ENCODE measurements around the gene PDGFRA. TPM values are rescaled to one million over a fixed set of nuclear protein-coding genes. Genes with fewer than 3 reads are reported as not detected.

PDGFRA gene
- 10 to 100 TPM in 1 of 2 donors, 1 to 10 TPM in 1; 5.8 to 82.2 TPM for total RNA-seq

GRCh38 chr4:54228961-54229501, at the start of gene PDGFRA:
Gene PDGFRA (plus strand): TSS chr4:54229293. CDS start chr4:54258769, 29,476 bp downstream.
- Histone ChIP-seq H3K27me3 (replicated peaks; ENCODE audit: insufficient read depth) (peaks cover 20% of the 10 kb centered on the region), H3K36me3 (no peaks in the 10 kb centered on the region), H3K27ac (peak within 1 kb of the TSS; percentile 9 to 39), H3K4me3 (peak within 1 kb of the TSS; percentile 17 to 30), H3K4me1 (replicated peaks) (peaks cover 3% of the 10 kb centered on the region), H3K9me3 (no peaks in the 10 kb centered on the region)
- intact Hi-C loops (cut with DNase I): loop anchor here (10.0 kb wide), 2 partner anchors 524 to 744 kb away; no protein-coding TSS in a partner anchor
- whole genome bisulfite sequencing: 39% methylated on average over 15 of the region's 15 CpGs
- TF ChIP-seq POLR2AphosphoS5 (IDR thresholded peaks at IDR 0.05) (no peak), POLR2A (IDR thresholded peaks at IDR 0.05) (no peak)
- TF ChIP-seq, protein P1, sequence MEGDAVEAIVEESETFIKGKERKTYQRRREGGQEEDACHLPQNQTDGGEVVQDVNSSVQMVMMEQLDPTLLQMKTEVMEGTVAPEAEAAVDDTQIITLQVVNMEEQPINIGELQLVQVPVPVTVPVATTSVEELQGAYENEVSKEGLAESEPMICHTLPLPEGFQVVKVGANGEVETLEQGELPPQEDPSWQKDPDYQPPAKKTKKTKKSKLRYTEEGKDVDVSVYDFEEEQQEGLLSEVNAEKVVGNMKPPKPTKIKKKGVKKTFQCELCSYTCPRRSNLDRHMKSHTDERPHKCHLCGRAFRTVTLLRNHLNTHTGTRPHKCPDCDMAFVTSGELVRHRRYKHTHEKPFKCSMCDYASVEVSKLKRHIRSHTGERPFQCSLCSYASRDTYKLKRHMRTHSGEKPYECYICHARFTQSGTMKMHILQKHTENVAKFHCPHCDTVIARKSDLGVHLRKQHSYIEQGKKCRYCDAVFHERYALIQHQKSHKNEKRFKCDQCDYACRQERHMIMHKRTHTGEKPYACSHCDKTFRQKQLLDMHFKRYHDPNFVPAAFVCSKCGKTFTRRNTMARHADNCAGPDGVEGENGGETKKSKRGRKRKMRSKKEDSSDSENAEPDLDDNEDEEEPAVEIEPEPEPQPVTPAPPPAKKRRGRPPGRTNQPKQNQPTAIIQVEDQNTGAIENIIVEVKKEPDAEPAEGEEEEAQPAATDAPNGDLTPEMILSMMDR (IDR thresholded peaks at IDR 0.05): no peak
- no peak for DNase-seq (ENCODE audit: low spot score)

GRCh38 chr4:54184581-54184980, 44.5 kb upstream of the PDGFRA start:
- Histone ChIP-seq H3K4me3 (no peak overlapping the region), H3K27ac (no peak overlapping the region), H3K9me3 (no peaks in the 10 kb centered on the region), H3K36me3 (no peaks in the 10 kb centered on the region), H3K4me1 (replicated peaks) (no peaks in the 10 kb centered on the region), H3K27me3 (replicated peaks; ENCODE audit: insufficient read depth) (no peaks in the 10 kb centered on the region)
- TF ChIP-seq, protein P1 (IDR thresholded peaks at IDR 0.05): no peak
- TF ChIP-seq POLR2A (IDR thresholded peaks at IDR 0.05) (no peak), POLR2AphosphoS5 (IDR thresholded peaks at IDR 0.05) (no peak)
- no peak for DNase-seq (ENCODE audit: low spot score)
- intact Hi-C loops (cut with DNase I): no loop called here
- 45% methylated on average over 3 of the region's 3 CpGs for WGBS

DNA sequence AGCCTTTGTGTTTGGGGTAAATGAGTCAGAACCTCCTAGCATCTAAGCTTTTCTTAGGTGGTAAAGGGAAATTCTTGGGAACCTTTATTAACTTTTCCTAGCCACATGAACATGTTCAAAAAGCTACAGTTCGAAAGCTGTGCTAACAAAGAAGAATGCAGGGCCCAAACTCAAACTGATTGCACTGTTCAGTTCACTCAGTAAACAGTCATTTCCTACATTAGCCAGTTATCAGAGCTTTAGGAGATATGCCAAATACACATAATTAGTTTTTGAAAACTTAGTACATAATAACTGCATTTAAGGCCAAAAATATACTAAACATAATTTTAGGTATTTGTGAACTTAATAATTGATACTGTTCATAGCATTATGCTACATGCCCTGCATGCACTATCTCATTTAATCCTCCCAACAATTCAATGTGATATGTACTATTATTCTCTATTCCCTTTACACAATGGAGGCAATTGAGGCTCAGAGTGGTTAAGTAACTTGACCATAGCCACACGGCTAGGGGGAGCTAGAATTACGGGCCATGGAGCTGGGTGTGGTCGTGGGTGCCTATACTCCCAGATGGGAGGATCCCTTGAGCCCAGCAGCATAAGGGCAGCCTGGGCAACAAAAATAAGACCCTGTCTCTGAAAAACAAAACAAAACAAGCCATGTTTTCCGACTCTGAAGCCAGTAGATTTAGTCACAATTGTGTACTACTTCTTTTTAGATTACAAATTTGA, 43.9 kb upstream of the PDGFRA start:
- Histone ChIP-seq H3K27ac (no peak overlapping the region), H3K9me3 (no peaks in the 10 kb centered on the region), H3K36me3 (no peaks in the 10 kb centered on the region), H3K27me3 (replicated peaks; ENCODE audit: insufficient read depth) (no peaks in the 10 kb centered on the region), H3K4me1 (replicated peaks) (no peaks in the 10 kb centered on the region), H3K4me3 (no peak overlapping the region)
- DNase-seq (ENCODE audit: low spot score): no peak
- TF ChIP-seq POLR2AphosphoS5 (IDR thresholded peaks at IDR 0.05): no peak
- TF ChIP-seq, protein P1 (IDR thresholded peaks at IDR 0.05): no peak
- no peak for TF ChIP-seq POLR2A (IDR thresholded peaks at IDR 0.05)
- 77% methylated on average over 5 of the region's 5 CpGs for WGBS
- intact Hi-C loops (cut with DNase I): no loop called here

GRCh38 chr4:54185866-54186265, 43.2 kb upstream of the PDGFRA start:
- no peaks in the 10 kb centered on the region for H3K9me3 ChIP-seq
- H3K4me1 ChIP-seq (replicated peaks): no peaks in the 10 kb centered on the region
- intact Hi-C loops (cut with DNase I): no loop called here
- WGBS: 70% methylated on average over 1 of the region's 1 CpG
- no peaks in the 10 kb centered on the region for H3K27me3 ChIP-seq (replicated peaks; ENCODE audit: insufficient read depth)
- no peaks in the 10 kb centered on the region for H3K36me3 ChIP-seq
- no peak for DNase-seq (ENCODE audit: low spot score)
- H3K27ac ChIP-seq: no peak overlapping the region
- TF ChIP-seq POLR2AphosphoS5 (IDR thresholded peaks at IDR 0.05) (no peak), POLR2A (IDR thresholded peaks at IDR 0.05) (no peak)
- no peak overlapping the region for H3K4me3 ChIP-seq

DNA sequence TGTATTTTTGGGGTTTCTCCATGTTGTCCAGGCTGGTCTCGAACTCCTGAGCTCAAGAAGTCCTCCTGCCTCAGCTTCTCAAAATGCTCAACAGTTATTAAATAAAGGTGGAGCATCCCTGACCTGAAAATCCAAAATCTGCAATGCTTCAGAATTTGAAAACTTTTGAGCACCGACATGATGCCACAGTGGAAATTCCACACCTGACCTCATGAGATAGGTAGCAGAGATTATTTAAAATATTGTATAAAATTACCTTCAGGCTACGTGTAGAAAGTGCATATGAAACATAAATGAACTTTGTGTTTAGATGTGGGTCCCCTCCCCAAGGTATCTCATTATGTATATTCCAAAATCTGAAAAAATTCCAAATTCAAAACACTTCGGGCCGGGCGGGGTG, 42.7 kb upstream of the PDGFRA start:
- Histone ChIP-seq H3K4me1 (replicated peaks) (no peaks in the 10 kb centered on the region), H3K9me3 (no peaks in the 10 kb centered on the region), H3K27ac (no peak overlapping the region), H3K27me3 (replicated peaks; ENCODE audit: insufficient read depth) (no peaks in the 10 kb centered on the region), H3K36me3 (no peaks in the 10 kb centered on the region), H3K4me3 (no peak overlapping the region)
- TF ChIP-seq POLR2A (IDR thresholded peaks at IDR 0.05): no peak
- TF ChIP-seq, protein P1 (IDR thresholded peaks at IDR 0.05): no peak
- no peak for TF ChIP-seq POLR2AphosphoS5 (IDR thresholded peaks at IDR 0.05)
- no peak for DNase-seq (ENCODE audit: low spot score)
- intact Hi-C loops (cut with DNase I): no loop called here
- WGBS: 94% methylated on average over 6 of the region's 6 CpGs
